ENCODE results near the gene COPS9.

Gene COPS9

GRCh38 chr2:240138254-240138984 lies 2.3 kb upstream of the COPS9 start:
- FAIRE-seq, result no peak
- no peak for DNase-seq (ENCODE audit: insufficient read length, low spot score)

GRCh38 chr2:240137596-240138253 lies 1.6 kb upstream of the COPS9 start:
- TF ChIP-seq POLR2A (IDR thresholded peaks at IDR 0.05; ENCODE audit: low read depth, low read length) (no peak), POLR2AphosphoS5 (IDR thresholded peaks at IDR 0.05; ENCODE audit: low read depth, low read length) (no peak)
- DNase-seq (ENCODE audit: insufficient read length, low spot score) (no peak), FAIRE-seq (no peak)

More at GRCh38 chr2:240138254-240138984, 2.3 kb upstream of the COPS9 start:
- TF ChIP-seq TAF1 (IDR thresholded peaks at IDR 0.05; ENCODE audit: low read depth, low read length), result no peak
- TF ChIP-seq POU2F2 (IDR thresholded peaks at IDR 0.05; ENCODE audit: low read depth, low read length), result no peak
- no peak for TF ChIP-seq POLR2AphosphoS5 (IDR thresholded peaks at IDR 0.05; ENCODE audit: low read depth, low read length)

- TF ChIP-seq SPI1 (IDR thresholded peaks at IDR 0.05; ENCODE audit: low read depth, low read length), result no peak
- no peak for TF ChIP-seq POU2F2 (IDR thresholded peaks at IDR 0.05; ENCODE audit: low read depth, low read length)
- no peak for TF ChIP-seq POLR2A (IDR thresholded peaks at IDR 0.05; ENCODE audit: low read depth, low read length)
- TF ChIP-seq PAX5 (IDR thresholded peaks at IDR 0.05; ENCODE audit: insufficient read depth, low read length, severe bottlenecking), result no peak
- no peak for TF ChIP-seq POLR2AphosphoS5 (IDR thresholded peaks at IDR 0.05; ENCODE audit: low read depth, low read length)
- TF ChIP-seq TAF1 (IDR thresholded peaks at IDR 0.05; ENCODE audit: low read depth, low read length), result no peak
- no peak for FAIRE-seq
- DNase-seq (ENCODE audit: insufficient read length, low spot score), result no peak
Measured at GRCh38 chr2:240136671-240137292, 677 bp upstream of the COPS9 start.

GRCh38 chr2:240135706-240136012 lies 446 bp downstream of the COPS9 start:
- DNase-seq (ENCODE audit: insufficient read length, low spot score) (no peak), FAIRE-seq (peak; percentile 31)
- TF ChIP-seq SPI1 (IDR thresholded peaks at IDR 0.05; ENCODE audit: low read depth, low read length) (no peak), PAX5 (IDR thresholded peaks at IDR 0.05; ENCODE audit: insufficient read depth, low read length, severe bottlenecking) (no peak), POLR2AphosphoS5 (IDR thresholded peaks at IDR 0.05; ENCODE audit: low read depth, low read length) (no peak), POLR2A (IDR thresholded peaks at IDR 0.05; ENCODE audit: low read depth, low read length) (no peak), TAF1 (IDR thresholded peaks at IDR 0.05; ENCODE audit: low read depth, low read length) (no peak), POU2F2 (IDR thresholded peaks at IDR 0.05; ENCODE audit: low read depth, low read length) (no peak)

GRCh38 chr2:240134956-240135520 lies 1.1 kb downstream of the COPS9 start:
- FAIRE-seq (no peak), DNase-seq (ENCODE audit: insufficient read length, low spot score) (no peak)
- no peak for TF ChIP-seq SPI1 (IDR thresholded peaks at IDR 0.05; ENCODE audit: low read depth, low read length)
- TF ChIP-seq POU2F2 (IDR thresholded peaks at IDR 0.05; ENCODE audit: low read depth, low read length), result no peak
- no peak for TF ChIP-seq TAF1 (IDR thresholded peaks at IDR 0.05; ENCODE audit: low read depth, low read length)
- no peak for TF ChIP-seq POLR2A (IDR thresholded peaks at IDR 0.05; ENCODE audit: low read depth, low read length)
- TF ChIP-seq POLR2AphosphoS5 (IDR thresholded peaks at IDR 0.05; ENCODE audit: low read depth, low read length), result no peak
- no peak for TF ChIP-seq PAX5 (IDR thresholded peaks at IDR 0.05; ENCODE audit: insufficient read depth, low read length, severe bottlenecking)

GRCh38 chr2:240134466-240134865 lies 1.6 kb downstream of the COPS9 start:
- TF ChIP-seq SPI1 (IDR thresholded peaks at IDR 0.05; ENCODE audit: low read depth, low read length), result no peak
- no peak for TF ChIP-seq POLR2A (IDR thresholded peaks at IDR 0.05; ENCODE audit: low read depth, low read length)
- no peak for TF ChIP-seq PAX5 (IDR thresholded peaks at IDR 0.05; ENCODE audit: insufficient read depth, low read length, severe bottlenecking)
- TF ChIP-seq TAF1 (IDR thresholded peaks at IDR 0.05; ENCODE audit: low read depth, low read length), result no peak
- TF ChIP-seq POLR2AphosphoS5 (IDR thresholded peaks at IDR 0.05; ENCODE audit: low read depth, low read length), result no peak; the same call in 1 of the 2 replicates
- no peak for TF ChIP-seq POU2F2 (IDR thresholded peaks at IDR 0.05; ENCODE audit: low read depth, low read length)
- FAIRE-seq (no peak), DNase-seq (ENCODE audit: insufficient read length, low spot score) (no peak)

- FAIRE-seq (no peak), DNase-seq (ENCODE audit: insufficient read length, low spot score) (no peak)
- TF ChIP-seq SPI1 (IDR thresholded peaks at IDR 0.05; ENCODE audit: low read depth, low read length) (no peak), POLR2AphosphoS5 (IDR thresholded peaks at IDR 0.05; ENCODE audit: low read depth, low read length) (no peak), POLR2A (IDR thresholded peaks at IDR 0.05; ENCODE audit: low read depth, low read length) (no peak), PAX5 (IDR thresholded peaks at IDR 0.05; ENCODE audit: insufficient read depth, low read length, severe bottlenecking) (no peak), TAF1 (IDR thresholded peaks at IDR 0.05; ENCODE audit: low read depth, low read length) (no peak), POU2F2 (IDR thresholded peaks at IDR 0.05; ENCODE audit: low read depth, low read length) (no peak)
Measured at GRCh38 chr2:240133401-240133800, 2.7 kb downstream of the COPS9 start.

GRCh38 chr2:240132651-240132980 lies 3.5 kb downstream of the COPS9 start:
- no peak for FAIRE-seq
- DNase-seq (ENCODE audit: insufficient read length, low spot score), result no peak

GRCh38 chr2:240131941-240132650 lies 4.0 kb downstream of the COPS9 start:
- TF ChIP-seq PAX5 (IDR thresholded peaks at IDR 0.05; ENCODE audit: insufficient read depth, low read length, severe bottlenecking) (no peak), SPI1 (IDR thresholded peaks at IDR 0.05; ENCODE audit: low read depth, low read length) (no peak), POLR2AphosphoS5 (IDR thresholded peaks at IDR 0.05; ENCODE audit: low read depth, low read length) (no peak), TAF1 (IDR thresholded peaks at IDR 0.05; ENCODE audit: low read depth, low read length) (no peak), POU2F2 (IDR thresholded peaks at IDR 0.05; ENCODE audit: low read depth, low read length) (no peak), POLR2A (IDR thresholded peaks at IDR 0.05; ENCODE audit: low read depth, low read length) (no peak)
- FAIRE-seq, result no peak
- no peak for DNase-seq (ENCODE audit: insufficient read length, low spot score)

More at GRCh38 chr2:240132651-240132980, 3.5 kb downstream of the COPS9 start:
- TF ChIP-seq POU2F2 (IDR thresholded peaks at IDR 0.05; ENCODE audit: low read depth, low read length), result no peak
- TF ChIP-seq TAF1 (IDR thresholded peaks at IDR 0.05; ENCODE audit: low read depth, low read length), result no peak
- no peak for TF ChIP-seq POLR2A (IDR thresholded peaks at IDR 0.05; ENCODE audit: low read depth, low read length)
- TF ChIP-seq SPI1 (IDR thresholded peaks at IDR 0.05; ENCODE audit: low read depth, low read length), result no peak
- no peak for TF ChIP-seq POLR2AphosphoS5 (IDR thresholded peaks at IDR 0.05; ENCODE audit: low read depth, low read length)
- TF ChIP-seq PAX5 (IDR thresholded peaks at IDR 0.05; ENCODE audit: insufficient read depth, low read length, severe bottlenecking), result no peak
